ENCODE data around the gene HYAL2. TPM values are rescaled to one million over a fixed set of nuclear protein-coding genes. Genes with fewer than 3 reads are reported as not detected.

The HYAL2 gene
- total and polyA plus RNA-seq, 4 donors = 19.5 to 57.6 (median 33.2) TPM

DNA sequence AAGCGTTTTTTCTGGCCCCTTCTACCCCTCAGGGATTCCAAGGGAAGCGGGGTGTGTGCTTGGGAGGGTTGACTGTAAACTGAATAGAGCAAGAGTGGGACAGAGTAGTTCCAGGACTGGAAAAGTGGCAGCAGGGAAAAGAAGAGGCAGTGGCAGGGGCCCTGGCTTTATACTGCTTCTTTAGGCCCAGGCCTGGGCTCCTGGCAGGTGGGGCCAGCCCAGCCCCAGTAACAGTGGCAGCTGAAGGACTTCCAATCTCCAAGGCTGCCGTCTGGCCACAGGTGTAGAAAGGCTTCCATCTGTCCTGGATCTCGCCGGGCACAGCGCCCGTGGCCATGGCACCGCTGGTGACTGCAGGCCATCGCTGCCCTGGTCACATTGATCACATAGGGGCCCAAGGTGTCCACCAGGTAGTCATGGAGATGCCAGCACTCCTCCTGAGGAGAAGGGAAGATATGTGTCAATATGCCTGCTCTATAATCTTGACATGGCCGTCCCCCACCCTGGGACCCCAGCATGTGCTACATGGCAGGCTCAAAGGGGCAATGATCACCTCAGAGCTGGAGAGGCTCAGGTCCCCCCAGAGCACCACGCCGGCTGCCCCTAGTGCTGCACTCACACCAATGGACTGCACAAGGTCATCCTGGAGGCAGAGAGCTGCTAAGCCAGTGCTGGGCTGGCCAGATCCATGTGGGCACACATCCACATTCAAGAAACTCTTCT is 29.3 kb downstream of the HYAL2 start:
- peaks cover 5 to 31% (median 20%) of the 10 kb centered on the region in 4 donors for H3K4me1 ChIP-seq (ENCODE audit: control insufficient read depth in 4 of 4, insufficient read depth in 4 of 4, low read length in 3 of 4)
- 84% methylated on average over 12 of the region's 12 CpGs for WGBS
- peaks cover 4 to 22% (median 9%) of the 10 kb centered on the region in 4 donors for H3K36me3 ChIP-seq (ENCODE audit: control insufficient read depth in 4 of 4, insufficient read depth in 3 of 4, low read depth in 1 of 4, low read length in 3 of 4)
- H3K27ac ChIP-seq (ENCODE audit: low read depth in 1 of 2, low read length in 2 of 2) = peak overlapping the region; percentile 95 to 97
- no peak for DNase-seq (ENCODE audit: low spot score)
- TF ChIP-seq HNF4G (IDR thresholded peaks at IDR 0.05) (no peak), NR2F2 (IDR thresholded peaks at IDR 0.05) (no peak), FOXA1 (IDR thresholded peaks at IDR 0.05) (no peak), GABPA (IDR thresholded peaks at IDR 0.05 in 1 of 2, conservative IDR thresholded peaks at IDR 0.05 in 1 of 2) (no peak), CTCF (IDR thresholded peaks at IDR 0.05; ENCODE audit: low read depth, low read length, missing input control) (no peak), JUND (IDR thresholded peaks at IDR 0.05) (no peak), RXRA (IDR thresholded peaks at IDR 0.05) (no peak), HNF4A (conservative IDR thresholded peaks at IDR 0.05) (no peak), EGR1 (IDR thresholded peaks at IDR 0.05; ENCODE audit: low read depth in 2 of 2) (no peak), REST (IDR thresholded peaks at IDR 0.05) (no peak), YY1 (IDR thresholded peaks at IDR 0.05) (no peak), TAF1 (conservative IDR thresholded peaks at IDR 0.05) (no peak), FOXA2 (IDR thresholded peaks at IDR 0.05) (no peak)
- TF ChIP-seq, protein P1, sequence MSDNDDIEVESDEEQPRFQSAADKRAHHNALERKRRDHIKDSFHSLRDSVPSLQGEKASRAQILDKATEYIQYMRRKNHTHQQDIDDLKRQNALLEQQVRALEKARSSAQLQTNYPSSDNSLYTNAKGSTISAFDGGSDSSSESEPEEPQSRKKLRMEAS (IDR thresholded peaks at IDR 0.05) = no peak
- TF ChIP-seq, protein P2, sequence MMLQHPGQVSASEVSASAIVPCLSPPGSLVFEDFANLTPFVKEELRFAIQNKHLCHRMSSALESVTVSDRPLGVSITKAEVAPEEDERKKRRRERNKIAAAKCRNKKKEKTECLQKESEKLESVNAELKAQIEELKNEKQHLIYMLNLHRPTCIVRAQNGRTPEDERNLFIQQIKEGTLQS (IDR thresholded peaks at IDR 0.05) = no peak
- peak overlapping the region in 2 of 3 donors; percentile 22 to 75 for H3K4me3 ChIP-seq (ENCODE audit: low read depth in 1 of 3, low read length in 3 of 3)
- no peaks in the 10 kb centered on the region for H3K27me3 ChIP-seq (ENCODE audit: control insufficient read depth in 4 of 4, insufficient read depth in 4 of 4, low read length in 3 of 4)
- H3K9me3 ChIP-seq (ENCODE audit: control insufficient read depth in 4 of 4, low read length in 3 of 4) = no peaks in the 10 kb centered on the region
- H3K9ac ChIP-seq (ENCODE audit: low read depth in 1 of 2, low read length in 2 of 2) = peak overlapping the region; percentile 75 to 95

Data from liver (tissue), 9 donors.